ENCODE results near the gene COASY. TPM values are rescaled to one million over a fixed set of nuclear protein-coding genes. Genes with fewer than 3 reads are reported as not detected.
A peak's percentile ranks its signal among the peaks of the same experiment; 100 is the strongest.
"Not testable (repeated sequence)": the region's sequence is repeated elsewhere in the genome, so short reads cannot be mapped to it uniquely, and the experiment has no call there.

Gene COASY
- total RNA-seq, 1 donor from 2014 or later = 84.1 TPM

DNA sequence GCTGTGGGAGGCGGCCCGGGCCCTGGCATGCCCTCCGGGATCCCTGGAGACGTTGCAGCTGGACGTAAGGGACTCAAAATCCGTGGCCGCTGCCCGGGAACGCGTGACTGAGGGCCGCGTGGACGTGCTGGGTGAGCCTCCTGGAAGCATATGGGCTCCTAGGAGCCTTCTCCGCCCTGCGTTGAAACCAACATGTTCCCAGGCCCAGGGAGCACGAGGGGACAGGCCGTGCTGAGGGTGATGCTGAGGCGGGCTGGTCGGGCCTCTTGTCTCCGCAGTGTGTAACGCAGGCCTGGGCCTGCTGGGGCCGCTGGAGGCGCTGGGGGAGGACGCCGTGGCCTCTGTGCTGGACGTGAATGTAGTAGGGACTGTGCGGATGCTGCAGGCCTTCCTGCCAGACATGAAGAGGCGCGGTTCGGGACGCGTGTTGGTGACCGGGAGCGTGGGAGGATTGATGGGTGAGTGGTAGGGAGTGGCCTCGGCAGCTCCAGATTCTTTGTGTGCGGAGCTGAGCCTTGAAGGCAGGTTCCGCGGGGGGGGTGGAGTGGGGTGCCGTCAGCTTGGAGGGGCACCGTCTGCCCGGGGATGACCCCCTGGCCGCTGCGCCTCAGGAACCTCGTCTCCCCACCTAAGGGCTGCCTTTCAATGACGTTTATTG, 8.7 kb upstream of the COASY start:
- DNase-seq (ENCODE audit: low spot score) = no peak

DNA sequence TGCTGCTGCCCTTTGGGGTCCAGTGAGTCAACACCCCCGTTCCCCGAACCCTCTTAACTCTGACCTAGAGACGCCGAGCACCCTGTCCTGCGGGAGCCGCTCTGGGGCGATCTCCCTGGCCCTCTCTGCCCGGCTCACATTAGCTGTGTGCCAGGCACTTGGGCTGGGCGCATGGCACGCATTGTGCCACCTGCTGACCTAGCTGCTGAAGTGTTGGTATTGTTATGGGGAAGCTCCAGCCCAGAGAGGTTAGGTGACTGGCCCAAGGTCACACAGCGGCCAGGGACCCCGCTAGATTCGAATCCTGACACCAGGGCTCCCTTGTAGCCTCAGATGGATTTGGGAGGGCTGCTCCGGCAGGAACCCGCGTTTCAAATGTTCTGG, 8.1 kb upstream of the COASY start:
- DNase-seq (ENCODE audit: low spot score) = no peak

DNA sequence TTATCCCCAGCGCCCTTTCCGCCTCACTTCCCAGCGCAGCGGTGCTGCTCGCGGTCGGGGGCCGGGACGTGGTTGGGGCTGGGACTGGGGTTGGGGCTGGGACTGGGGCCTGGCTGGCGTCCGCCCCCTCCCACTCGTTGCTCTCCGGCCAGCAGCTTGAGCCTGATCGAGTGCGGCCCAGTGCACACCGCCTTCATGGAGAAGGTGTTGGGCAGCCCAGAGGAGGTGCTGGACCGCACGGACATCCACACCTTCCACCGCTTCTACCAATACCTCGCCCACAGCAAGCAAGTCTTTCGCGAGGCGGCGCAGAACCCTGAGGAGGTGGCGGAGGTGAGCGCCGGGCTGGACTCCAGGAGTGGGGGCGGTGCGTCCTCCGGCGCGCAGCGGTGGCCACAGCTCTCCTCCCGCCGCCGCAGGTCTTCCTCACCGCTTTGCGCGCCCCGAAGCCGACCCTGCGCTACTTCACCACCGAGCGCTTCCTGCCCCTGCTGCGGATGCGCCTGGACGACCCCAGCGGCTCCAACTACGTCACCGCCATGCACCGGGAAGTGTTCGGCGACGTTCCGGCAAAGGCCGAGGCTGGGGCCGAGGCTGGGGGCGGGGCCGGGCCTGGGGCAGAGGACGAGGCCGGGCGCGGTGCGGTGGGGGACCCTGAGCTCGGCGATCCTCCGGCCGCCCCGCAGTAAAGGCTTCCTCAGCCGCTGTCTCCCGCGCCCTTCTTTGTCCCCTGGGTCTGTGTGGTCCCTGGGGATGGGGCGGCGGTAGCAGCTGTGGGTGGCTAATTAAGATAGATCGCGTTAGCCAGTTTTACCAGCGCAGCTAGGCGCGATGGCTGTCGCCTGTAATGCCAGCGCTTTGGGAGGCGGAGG, 7.5 kb upstream of the COASY start:
- peak; percentile 87 for DNase-seq (ENCODE audit: low spot score)

DNA sequence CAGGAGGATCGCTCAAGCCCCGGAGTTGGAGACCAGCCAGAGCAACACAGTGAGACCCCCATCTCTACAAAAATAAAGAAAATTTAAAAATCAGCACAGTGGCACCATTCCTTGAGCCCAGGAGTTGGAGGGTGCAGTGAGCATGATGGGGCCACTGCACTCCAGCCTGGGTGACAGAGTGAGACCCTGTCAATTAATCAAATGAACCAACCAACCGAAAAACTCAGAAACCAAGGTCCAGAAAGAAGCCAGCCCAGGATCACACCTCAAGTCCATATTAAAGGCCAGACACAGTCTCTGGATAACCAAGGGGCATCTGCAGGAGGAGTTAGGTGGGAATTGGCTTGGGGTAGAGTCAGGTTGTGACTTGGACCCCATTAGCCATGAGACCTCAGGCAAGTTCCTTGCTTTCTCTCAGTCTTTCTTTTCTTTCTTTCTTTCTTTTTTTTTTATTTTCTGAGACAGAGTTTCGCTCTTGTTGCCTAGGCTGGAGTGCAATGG, 6.8 kb upstream of the COASY start:
- DNase-seq (ENCODE audit: low spot score) = no peak

DNA sequence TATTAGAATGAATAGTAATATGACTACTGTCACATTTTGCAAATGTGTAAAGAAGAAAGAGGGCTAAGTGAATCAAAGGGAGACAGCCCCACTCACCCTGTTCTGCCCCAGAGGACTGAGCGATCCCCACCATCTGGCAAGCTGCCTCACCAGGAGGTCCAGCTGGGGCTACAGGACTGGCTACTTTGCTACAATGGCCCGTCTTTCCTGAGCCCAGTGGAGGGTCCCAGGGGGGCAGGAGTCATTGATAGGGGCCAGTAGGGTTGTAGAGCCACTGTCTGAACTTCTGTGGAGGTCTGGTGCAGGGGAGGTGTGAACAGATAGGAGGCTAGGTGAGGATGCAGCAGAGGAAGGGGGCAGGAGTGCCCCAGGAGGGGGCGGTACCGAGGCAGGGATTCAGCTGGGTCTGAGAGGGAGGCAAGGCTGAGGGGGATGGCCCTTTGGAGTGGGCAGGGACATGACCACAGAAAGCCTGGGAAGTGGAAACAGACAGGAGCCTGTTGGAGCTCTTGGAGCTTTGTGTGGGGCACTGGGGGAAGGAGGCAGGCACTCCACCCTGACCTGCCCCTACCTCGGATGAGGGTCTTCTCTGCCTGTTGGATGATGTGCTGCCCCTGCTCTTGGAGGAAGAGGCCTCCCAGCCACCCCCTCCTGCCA, 5.9 kb upstream of the COASY start:
- DNase-seq (ENCODE audit: low spot score) = not testable (repeated sequence)

DNA sequence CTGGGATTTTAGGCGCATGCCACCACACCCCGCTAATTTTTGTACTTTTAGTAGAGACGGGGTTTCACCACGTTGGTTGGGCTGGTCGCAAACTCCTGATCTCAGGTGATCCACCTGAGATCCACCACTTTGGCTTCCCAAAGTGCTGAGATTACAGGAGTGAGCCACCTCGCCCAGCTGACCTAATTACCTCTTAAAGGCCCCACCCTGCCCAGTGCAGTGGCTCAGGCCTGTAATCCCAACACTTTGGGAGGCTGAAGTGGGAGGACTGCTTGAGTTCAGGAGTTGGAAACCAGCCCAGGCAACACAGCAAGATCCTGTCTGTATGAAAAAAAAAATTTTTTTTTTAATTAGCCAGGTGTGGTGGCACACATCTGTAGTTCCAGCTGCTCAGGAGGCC, 2.9 kb upstream of the COASY start:
- DNase-seq (ENCODE audit: low spot score) = no peak

DNA sequence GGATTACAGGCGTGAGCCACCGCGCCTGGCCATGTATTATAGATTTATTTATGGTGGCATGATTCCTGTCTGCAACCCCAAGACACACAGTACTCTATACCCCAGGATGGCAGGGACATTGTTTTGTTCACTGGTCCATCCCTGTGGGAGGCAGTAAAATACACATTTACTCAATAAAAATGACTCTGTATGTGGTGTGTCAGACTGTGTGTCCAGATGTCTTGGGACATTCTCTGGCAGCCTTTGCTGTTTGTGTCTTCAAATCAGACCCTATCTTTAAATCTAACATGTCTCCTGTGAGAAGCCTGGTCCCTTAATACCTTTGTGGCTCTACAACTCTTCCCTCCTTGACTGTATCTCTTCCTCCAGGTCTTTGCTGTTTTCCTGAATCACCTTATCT, 1.7 kb upstream of the COASY start:
- no peak for DNase-seq (ENCODE audit: low spot score)

DNA sequence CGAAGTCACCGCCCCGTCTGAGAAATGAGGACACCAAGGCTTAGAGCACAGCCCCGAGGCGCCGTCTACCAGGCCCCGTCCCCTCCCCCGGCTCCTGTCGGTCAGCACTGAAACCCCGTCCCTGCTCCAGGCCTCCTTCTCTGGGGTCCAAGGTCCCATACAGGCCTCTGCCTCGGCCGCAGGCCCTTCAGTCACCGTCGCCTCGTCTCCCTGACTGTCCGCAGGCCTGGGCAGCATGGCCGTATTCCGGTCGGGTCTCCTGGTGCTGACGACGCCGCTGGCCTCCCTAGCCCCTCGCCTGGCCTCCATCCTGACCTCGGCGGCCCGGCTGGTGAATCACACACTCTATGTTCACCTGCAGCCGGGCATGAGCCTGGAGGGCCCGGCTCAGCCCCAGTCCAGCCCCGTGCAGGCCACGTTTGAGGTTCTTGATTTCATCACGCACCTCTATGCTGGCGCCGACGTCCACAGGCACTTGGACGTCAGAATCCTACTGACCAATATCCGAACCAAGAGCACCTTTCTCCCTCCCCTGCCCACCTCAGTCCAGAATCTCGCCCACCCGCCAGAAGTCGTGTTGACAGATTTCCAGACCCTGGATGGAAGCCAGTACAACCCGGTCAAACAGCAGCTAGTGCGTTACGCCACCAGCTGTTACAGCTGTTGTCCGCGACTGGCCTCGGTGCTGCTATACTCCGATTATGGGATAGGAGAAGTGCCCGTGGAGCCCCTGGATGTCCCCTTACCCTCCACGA, 617 bp downstream of the COASY start:
- no peak for DNase-seq (ENCODE audit: low spot score)

DNA sequence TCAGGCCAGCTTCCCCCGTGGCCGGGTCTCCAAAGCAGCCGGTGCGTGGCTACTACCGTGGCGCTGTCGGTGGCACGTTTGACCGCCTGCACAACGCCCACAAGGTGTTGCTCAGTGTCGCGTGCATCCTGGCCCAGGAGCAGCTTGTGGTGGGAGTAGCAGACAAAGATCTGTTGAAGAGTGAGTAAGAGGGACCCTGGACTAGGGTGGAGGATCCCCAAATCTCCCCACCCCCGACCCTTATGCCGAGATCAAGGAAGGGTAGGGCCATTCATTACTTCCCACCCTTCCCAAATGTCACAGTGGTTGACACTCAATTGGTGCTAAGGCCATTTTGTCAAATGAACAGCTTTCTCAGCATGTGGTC, 1.2 kb downstream of the COASY start:
- no peak for DNase-seq (ENCODE audit: low spot score)

DNA sequence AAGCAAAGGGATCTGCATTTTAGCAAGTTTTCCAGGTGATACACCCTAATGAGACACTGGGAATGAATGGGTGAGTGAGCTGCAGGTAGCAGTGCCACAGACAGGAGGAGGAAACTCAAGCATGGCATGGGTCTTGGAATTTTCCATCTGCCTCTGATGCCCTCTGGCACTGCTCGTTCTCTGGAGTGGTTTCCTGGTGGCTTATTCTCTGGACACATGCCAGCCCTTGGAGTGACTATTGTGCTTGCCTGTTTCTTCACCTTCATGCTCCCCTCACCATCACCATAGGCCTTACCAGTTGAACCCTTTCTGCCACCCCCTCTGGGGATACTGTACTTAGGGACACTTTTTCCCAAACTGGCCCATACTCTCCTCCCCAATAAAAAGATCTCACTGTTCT, 1.6 kb downstream of the COASY start:
- DNase-seq (ENCODE audit: low spot score) = no peak

DNA sequence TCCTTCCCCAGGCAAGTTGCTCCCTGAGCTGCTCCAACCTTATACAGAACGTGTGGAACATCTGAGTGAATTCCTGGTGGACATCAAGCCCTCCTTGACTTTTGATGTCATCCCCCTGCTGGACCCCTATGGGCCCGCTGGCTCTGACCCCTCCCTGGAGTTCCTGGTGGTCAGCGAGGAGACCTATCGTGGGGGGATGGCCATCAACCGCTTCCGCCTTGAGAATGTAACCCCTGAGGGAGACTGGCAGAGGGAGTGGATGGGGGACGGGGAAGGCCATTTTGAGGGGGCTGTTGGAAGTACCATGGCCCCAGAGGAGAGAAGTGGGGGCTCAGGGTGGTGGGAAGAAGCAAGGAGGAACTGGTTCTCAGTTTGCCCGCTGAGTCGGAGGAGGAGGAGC, 2.0 kb downstream of the COASY start:
- DNase-seq (ENCODE audit: low spot score) = no peak

DNA sequence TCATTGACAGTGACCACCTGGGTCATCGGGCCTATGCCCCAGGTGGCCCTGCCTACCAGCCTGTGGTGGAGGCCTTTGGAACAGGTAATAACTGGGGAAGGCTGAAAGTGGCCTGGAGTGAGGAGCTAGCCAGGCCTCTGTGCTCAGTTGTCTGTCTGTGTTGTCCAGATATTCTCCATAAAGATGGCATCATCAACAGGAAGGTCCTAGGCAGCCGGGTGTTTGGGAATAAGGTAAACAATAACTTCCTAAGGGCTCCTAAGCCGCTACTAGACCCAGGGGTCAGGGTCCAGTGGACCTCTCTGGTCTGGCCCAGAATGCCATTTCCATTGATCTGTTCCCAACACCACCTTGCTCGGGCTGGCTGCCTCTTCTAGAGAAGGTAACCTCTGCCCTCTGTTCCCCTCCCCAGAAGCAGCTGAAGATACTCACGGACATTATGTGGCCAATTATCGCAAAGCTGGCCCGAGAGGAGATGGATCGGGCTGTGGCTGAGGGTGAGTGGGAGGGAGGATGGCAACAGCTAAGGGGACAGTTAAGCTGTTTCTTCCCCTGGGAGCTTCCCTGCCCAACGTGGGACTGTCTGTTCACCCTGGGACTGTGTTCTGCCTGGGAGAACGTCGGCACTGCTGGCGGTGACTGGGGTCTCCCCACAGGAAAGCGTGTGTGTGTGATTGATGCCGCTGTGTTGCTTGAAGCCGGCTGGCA, 3.0 kb downstream of the COASY start:
- no peak for DNase-seq (ENCODE audit: low spot score)

DNA sequence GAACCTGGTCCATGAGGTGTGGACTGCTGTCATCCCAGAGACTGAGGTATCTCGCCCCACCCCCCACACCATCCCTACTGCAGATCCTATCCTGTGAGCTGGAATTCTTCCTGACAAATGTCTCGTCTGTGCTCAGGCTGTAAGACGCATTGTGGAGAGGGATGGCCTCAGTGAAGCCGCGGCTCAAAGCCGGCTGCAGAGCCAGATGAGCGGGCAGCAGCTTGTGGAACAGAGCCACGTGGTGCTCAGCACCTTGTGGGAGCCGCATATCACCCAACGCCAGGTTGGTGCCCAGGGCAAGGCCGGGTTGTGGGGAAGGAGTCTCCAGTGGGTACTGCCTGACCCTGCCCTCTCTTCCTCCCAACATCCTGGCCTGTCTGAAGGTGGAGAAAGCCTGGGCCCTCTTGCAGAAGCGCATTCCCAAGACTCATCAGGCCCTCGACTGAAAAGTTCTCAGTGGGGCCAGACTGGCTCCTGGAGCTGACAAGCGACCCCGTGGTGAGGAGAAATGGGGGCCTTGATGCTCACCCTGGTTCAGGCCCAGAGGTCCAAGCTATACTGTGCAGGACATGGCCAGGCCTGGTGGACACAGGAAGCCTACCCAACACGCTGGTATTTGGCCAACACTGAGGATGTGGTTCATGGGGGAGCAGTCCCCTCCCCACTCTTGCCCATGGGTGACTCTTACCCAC, 3.7 kb downstream of the COASY start:
- DNase-seq (ENCODE audit: low spot score) = no peak

DNA sequence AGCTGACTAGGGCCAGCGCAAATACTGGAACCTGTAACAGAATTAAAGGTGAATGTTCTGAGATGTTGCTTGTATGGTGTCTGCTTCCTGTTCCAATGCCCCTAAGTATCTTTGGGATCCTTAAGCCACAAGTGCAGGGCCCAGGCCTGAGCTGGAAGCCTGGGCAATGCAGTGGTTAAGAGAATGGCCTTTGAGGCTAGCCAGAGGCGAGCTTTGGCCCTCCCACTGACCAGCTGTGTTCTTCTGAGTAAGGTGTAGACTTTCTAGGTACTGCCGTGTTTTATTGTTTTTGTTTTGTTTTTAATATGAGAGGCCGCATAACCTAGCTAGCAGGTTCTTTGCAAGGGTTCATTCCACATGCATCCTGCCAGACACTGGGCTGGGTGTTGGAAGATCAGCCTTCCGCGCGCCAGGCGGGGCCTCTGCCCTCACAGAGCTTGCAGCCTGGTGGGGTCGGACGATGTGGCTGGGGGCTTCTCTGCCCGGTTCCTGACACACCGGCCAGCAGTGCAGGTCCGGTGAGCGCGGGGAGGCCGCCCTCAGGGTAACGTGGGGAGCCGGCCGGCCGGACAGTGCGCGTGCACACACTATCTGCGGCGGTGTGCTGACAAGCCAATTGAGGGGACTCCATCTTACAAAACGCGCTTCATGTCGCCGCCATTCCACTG, 4.4 kb downstream of the COASY start:
- no peak for DNase-seq (ENCODE audit: low spot score)

DNA sequence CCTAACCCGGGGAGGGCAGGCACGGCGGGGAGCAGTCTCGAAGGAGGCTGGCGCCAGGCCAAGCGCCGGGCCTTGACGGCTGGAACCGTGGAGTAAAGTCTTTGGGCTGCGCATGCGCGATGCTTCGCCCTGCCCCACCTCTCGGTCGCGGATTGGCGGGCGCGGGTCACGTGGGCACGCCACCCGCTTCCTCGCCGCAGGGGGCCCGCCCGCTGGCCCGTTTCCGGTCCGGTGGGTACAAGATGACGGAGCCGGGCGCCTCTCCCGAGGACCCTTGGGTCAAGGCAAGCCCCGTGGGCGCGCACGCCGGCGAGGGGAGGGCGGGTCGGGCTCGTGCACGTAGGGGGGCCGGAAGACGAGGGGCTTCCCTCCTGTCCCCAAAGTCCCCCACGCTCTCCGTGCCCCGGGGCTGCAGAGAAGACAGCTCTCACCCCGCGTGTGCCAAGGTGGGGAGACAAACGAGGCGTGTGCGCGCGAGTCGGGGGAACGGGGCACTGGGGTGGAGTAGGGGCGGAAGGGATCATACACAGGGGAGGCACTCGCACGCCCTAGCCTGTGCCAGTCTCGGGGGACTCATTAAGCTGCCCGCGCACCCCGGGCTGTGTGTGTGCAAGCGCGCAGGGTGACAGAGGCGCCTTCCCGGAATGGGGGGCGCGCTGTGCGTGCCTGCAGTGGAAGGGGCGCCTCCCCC, 5.1 kb downstream of the COASY start, which contains the start of gene MLX:
TSS of gene MLX (plus strand) at position 218 of the 691 bp plus-strand sequence. CDS start at position 243, 25 bp downstream.
- peak; percentile 95 for DNase-seq (ENCODE audit: low spot score)

DNA sequence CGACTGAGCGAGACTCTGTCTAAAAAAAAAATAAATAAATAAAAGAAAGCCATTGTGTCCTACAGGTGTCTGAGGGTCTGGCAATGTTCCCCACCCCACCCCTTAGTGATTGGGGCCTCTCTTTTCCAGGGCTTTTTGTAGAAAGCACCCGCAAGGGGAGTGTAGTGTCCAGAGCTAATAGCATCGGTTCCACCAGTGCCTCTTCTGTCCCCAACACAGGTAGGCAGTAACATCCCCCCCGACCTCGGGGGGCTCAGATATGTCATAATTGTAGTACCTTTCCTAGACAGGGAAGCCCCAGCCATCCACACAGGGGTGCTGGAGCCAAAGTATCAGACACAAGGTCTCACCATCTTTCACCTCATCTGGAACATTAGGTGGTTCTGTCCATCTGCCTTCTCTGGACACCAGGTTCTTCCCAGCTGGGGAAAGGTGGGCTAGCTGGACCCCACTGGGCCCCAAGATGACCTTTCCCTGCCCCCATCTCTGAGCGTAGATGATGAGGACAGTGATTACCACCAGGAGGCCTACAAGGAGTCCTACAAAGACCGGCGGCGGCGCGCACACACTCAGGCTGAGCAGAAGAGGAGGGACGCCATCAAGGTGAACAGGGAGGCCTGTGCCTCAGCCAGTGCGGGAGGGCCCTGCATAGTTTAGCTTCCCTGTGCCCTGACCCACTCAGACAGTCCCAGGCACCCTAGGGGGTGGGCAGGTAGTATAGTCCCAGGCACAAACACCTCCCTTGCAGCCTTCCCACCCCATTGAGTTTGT, 6.6 kb downstream of the COASY start:
- no peak for DNase-seq (ENCODE audit: low spot score)

DNA sequence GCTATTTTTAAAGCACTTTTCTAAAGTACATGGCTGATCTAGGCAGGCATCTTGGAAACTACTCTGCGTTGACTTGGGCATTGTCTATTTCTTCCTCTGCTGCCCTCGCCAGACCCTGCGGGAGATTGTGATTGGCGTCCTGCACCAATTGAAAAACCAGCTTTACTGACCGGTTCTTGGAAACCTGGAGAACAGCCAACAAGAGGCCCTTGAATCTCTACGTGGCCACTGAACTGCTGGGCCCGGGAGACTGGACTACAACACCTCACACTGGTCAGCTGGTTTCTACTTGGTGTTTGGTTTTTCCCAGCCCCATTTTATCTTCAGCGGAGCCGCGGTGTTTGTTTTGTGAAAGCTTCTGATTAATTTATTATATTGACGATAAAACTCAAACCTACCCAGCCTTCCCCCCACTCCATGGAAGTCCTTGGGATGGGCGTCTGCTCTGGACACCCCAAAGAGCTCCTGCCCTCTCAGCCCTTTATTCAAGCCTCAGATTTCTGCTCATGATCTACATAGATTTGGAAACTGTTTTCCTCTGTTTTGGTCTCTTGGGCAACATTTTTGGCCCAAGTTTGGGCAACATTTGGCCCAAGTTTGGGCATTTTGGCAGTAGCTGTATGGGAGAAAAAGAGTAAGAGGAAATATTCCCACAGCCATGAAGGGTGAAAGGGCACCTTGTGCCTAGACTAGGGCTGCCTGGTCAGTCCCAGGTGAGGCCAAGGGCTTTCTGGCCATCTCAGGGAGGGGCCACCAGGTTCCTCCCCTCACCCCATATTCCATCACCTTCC, 9.7 kb downstream of the COASY start:
- DNase-seq (ENCODE audit: low spot score) = no peak

DNA sequence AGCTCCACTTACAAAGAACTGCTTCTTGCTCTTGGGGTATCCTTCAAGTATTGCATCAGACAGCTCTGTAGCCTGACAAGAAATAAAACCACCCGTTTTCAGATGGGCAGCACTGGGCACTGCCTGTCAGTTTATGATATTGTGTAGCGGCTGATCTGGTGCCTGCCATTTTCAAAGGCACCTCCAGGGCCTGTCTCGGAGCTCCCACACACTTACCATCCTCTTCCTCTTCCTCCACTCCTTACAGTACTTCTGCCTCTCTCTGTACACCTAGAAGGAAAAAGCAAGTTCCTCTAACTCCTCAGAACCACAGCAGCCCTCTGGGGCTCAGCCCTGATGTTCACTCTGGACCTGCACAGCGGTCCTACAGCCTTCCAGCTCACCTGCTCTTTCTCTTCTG, 11.1 kb downstream of the COASY start:
- DNase-seq (ENCODE audit: low spot score) = no peak

All from mucosa of gallbladder (tissue), 1 donor.